SJSA1 (cell line): ENCODE data around the gene NPW. TPM values are rescaled to one million over a fixed set of nuclear protein-coding genes. Genes with fewer than 3 reads are reported as not detected.
"Not testable (repeated sequence)": the region's sequence is repeated elsewhere in the genome, so short reads cannot be mapped to it uniquely, and the experiment has no call there.

Experiments used
- DNase-seq, 2 experiments: peaks; one replicate each; pipeline ENCODE4 v3.0.0-alpha.2; 2015 to 2020; ENCODE audit warnings: low spot score in 2 of 2, low read depth in 1 of 2
- H3K27ac ChIP-seq: fragments of 250-450 bp; sonication (Bioruptor Pico); 2 replicates; pipeline ENCODE4 v1.5.1; 2020; ENCODE audit warnings: mild to moderate bottlenecking, moderate library complexity
- H3K27me3 ChIP-seq: fragments of 250-450 bp; sonication (Bioruptor Pico); replicated peaks from 2 replicates; pipeline ENCODE4 v1.5.1; 2020; ENCODE audit warnings: mild to moderate bottlenecking, moderate library complexity
- H3K36me3 ChIP-seq: fragments of 250-450 bp; sonication (Bioruptor Pico); 2 replicates; pipeline ENCODE4 v1.5.1; 2020; ENCODE audit warnings: mild to moderate bottlenecking
- H3K4me1 ChIP-seq: fragments of 250-450 bp; sonication (Bioruptor Pico); replicated peaks from 2 replicates; pipeline ENCODE4 v1.6.1; 2021; ENCODE audit warnings: mild to moderate bottlenecking
- H3K4me3 ChIP-seq: fragments of 250-450 bp; sonication (Bioruptor Pico); 2 replicates; pipeline ENCODE4 v1.5.1; 2020; ENCODE audit warnings: mild to moderate bottlenecking
- H3K9me3 ChIP-seq: fragments of 250-450 bp; sonication (Bioruptor Pico); replicated peaks from 2 replicates; pipeline ENCODE4 v1.5.1; 2020; ENCODE audit warnings: mild to moderate bottlenecking
- total RNA-seq: library from RNA; depleted of rRNA; stranded (reverse); fragments of >200 nt; shearing (Covaris generic); gene quantifications from 2 replicates; pipeline ENCODE4 v1.2.3, GENCODE V29; 2014

NPW gene
- total RNA-seq, 1 experiment from 2014 or later, result not detected

DNA sequence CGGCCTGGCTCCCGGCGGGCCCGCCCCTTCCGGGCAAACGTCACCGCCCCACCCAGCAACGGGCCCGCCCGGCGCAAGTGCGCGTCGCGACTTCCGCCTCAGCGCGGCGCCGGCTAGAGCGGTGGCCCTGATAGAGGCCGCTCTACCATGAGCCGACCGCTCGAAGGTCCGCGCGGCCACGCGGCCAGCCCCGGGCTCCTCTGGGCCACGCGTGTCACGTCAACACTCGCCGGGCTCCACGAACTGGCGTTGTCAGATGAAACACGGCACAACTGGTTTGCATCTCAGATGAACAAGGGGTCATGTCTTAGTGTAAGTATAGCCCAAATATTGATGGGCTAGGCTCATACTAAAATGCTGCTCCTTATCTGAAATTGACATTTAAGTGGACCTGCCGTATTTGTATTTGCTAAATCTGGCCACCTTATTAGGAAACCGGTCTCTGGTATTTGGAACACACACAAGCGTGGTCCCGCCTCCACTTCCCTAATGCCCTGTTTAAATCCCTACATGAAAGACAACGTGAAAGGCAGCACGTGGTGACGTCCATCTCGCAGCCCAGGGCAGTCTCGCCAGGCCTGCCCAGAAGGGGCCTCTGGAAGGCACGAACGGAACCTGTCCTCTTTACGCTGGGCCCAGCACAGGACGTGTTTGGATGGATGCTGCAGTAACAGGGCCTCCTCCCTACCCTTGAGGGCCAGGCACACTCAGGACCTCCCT is 9.6 kb upstream of the NPW start, which contains the start of gene ZNF598:
Gene ZNF598 (minus strand): TSS at position 31 of the 720 bp plus-strand sequence.
- peaks cover 43% of the 10 kb centered on the region for H3K36me3 ChIP-seq
- H3K4me1 ChIP-seq, result peaks cover 32% of the 10 kb centered on the region
- DNase-seq, result peak; percentile 75 to 83
- no peaks in the 10 kb centered on the region for H3K27me3 ChIP-seq
- peaks cover 4% of the 10 kb centered on the region; the same call in 1 of the 2 replicates for H3K9me3 ChIP-seq
- peak within 1 kb of the TSS; percentile 100 for H3K4me3 ChIP-seq
- H3K27ac ChIP-seq, result peak within 1 kb of the TSS; percentile 91

DNA sequence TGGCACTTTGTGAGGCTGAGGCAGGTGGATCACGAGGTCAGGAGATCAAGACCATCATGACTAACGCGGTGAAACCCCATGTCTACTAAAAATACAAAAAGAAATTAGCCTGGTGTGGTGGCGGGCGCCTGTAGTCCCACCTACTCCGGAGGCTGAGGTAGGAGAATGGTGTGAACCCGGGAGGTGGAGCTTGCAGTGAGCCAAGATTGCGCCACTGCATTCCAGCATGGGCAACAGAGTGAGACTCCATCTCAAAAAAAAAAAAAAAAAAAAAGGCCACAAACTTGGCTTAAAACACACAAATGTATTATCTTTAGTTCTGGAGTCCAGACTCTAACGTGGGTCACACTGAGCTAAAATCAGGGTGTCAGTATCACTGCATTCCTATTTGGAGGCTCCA is 7.9 kb upstream of the NPW start:
- Histone ChIP-seq H3K36me3 (peaks cover 28% of the 10 kb centered on the region), H3K4me1 (peaks cover 32% of the 10 kb centered on the region)
- not testable (repeated sequence) for H3K27me3 ChIP-seq, DNase-seq, H3K4me3 ChIP-seq, H3K27ac ChIP-seq, H3K9me3 ChIP-seq

GRCh38 chr16:2013527-2013926 is 6.1 kb upstream of the NPW start:
- Histone ChIP-seq H3K4me3 (no peak overlapping the region), H3K36me3 (peaks cover 10% of the 10 kb centered on the region), H3K9me3 (peaks cover 4% of the 10 kb centered on the region; the same call in 1 of the 2 replicates), H3K27ac (no peak overlapping the region), H3K4me1 (peaks cover 18% of the 10 kb centered on the region), H3K27me3 (no peaks in the 10 kb centered on the region)
- no peak for DNase-seq

- Histone ChIP-seq H3K36me3 (no peaks in the 10 kb centered on the region), H3K4me3 (no peak overlapping the region), H3K9me3 (no peaks in the 10 kb centered on the region), H3K27me3 (peaks cover 17% of the 10 kb centered on the region), H3K27ac (no peak overlapping the region), H3K4me1 (peaks cover 14% of the 10 kb centered on the region)
- DNase-seq, result no peak
Observed at GRCh38 chr16:2015117-2015946, 4.3 kb upstream of the NPW start.

DNA sequence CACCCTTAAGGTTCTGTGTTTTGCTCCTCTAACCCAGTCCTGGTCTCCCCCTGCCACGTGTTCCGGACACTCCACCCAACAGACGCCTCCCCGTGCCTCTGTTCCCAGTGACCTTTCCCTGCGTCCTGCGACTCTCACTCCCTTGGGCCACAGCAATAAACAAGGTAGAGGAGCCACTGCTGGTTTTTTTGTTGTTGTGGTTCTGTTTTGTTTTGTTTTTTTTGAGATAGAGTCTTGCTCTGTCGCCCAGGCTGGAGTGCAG is 3.7 kb upstream of the NPW start:
- H3K4me1 ChIP-seq, result peaks cover 14% of the 10 kb centered on the region
- no peaks in the 10 kb centered on the region for H3K36me3 ChIP-seq
- no peaks in the 10 kb centered on the region for H3K9me3 ChIP-seq
- H3K4me3 ChIP-seq, result no peak overlapping the region
- no peak for DNase-seq
- no peak overlapping the region for H3K27ac ChIP-seq
- H3K27me3 ChIP-seq, result peaks cover 22% of the 10 kb centered on the region

DNA sequence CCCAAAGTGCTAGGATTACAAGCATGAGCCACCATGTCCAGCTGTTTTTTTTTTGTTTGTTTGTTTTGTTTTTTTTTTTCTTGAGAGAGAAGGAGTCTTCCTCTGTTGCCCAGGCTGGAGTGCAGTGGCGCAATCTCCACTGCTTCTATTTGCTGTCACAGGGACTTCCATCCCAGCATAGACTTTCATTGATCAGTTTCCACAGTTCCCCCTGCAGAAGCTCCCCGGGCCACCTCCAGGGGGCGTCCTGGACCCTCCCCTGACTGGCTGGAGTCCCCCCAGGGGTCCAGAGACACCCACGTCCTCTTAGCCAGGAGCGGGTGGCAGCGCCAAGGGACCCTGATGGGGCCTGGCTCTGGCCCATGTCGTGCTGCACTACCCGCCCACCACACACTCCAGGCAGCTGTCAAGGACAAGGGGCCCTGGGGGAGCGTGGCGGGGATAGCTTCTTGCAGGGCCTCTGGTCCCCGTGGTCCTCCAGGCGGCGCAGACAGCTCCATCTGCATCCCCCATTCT is 3.1 kb upstream of the NPW start:
- H3K4me3 ChIP-seq, result no peak overlapping the region
- peaks cover 14% of the 10 kb centered on the region for H3K4me1 ChIP-seq
- H3K27me3 ChIP-seq, result peaks cover 24% of the 10 kb centered on the region
- DNase-seq, result no peak
- H3K36me3 ChIP-seq, result no peaks in the 10 kb centered on the region
- H3K27ac ChIP-seq, result no peak overlapping the region
- no peaks in the 10 kb centered on the region for H3K9me3 ChIP-seq

DNA sequence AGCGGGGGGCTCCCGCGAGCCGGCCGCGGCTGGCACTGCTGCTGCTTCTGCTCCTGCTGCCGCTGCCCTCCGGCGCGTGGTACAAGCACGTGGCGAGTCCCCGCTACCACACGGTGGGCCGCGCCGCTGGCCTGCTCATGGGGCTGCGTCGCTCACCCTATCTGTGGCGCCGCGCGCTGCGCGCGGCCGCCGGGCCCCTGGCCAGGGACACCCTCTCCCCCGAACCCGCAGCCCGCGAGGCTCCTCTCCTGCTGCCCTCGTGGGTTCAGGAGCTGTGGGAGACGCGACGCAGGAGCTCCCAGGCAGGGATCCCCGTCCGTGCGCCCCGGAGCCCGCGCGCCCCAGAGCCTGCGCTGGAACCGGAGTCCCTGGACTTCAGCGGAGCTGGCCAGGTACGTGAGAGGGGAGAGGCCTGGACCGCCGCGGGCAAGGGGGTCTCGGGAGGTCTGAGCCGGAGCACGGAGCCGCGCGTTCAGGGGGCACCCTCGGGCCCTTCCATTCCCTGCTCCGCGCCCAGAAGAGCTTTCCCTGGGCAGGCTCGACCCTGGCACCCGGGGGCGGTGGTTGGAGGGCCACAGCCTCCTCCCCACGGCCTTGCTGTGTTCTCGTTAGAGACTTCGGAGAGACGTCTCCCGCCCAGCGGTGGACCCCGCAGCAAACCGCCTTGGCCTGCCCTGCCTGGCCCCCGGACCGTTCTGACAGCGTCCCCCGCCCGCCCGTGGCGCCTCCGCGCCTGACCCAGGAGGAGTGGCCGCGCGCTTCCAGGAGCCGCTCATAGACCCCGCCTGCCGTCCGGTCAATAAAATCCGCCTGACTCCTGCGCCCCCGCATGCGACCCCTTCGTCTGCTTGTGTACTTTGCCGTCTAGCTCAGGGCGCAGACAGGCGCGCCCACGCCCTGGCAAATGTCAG is 591 bp downstream of the NPW start:
- no peak for DNase-seq
- Histone ChIP-seq H3K4me3 (no peak overlapping the region), H3K9me3 (no peaks in the 10 kb centered on the region)

GRCh38 chr16:2022723-2023091 is 3.1 kb downstream of the NPW start:
- peaks cover 44% of the 10 kb centered on the region for H3K4me1 ChIP-seq
- no peaks in the 10 kb centered on the region for H3K36me3 ChIP-seq
- no peak overlapping the region for H3K27ac ChIP-seq
- H3K4me3 ChIP-seq, result peak overlapping the region; percentile 14
- H3K27me3 ChIP-seq, result peaks cover 24% of the 10 kb centered on the region
- DNase-seq, result peak in 1 of 2 experiments; percentile 72
- H3K9me3 ChIP-seq, result no peaks in the 10 kb centered on the region

More for the DNA sequence above, 591 bp downstream of the NPW start:
- H3K36me3 ChIP-seq, result no peaks in the 10 kb centered on the region
- peaks cover 31% of the 10 kb centered on the region for H3K4me1 ChIP-seq
- H3K27ac ChIP-seq, result no peak overlapping the region
- H3K27me3 ChIP-seq, result peaks cover 24% of the 10 kb centered on the region

DNA sequence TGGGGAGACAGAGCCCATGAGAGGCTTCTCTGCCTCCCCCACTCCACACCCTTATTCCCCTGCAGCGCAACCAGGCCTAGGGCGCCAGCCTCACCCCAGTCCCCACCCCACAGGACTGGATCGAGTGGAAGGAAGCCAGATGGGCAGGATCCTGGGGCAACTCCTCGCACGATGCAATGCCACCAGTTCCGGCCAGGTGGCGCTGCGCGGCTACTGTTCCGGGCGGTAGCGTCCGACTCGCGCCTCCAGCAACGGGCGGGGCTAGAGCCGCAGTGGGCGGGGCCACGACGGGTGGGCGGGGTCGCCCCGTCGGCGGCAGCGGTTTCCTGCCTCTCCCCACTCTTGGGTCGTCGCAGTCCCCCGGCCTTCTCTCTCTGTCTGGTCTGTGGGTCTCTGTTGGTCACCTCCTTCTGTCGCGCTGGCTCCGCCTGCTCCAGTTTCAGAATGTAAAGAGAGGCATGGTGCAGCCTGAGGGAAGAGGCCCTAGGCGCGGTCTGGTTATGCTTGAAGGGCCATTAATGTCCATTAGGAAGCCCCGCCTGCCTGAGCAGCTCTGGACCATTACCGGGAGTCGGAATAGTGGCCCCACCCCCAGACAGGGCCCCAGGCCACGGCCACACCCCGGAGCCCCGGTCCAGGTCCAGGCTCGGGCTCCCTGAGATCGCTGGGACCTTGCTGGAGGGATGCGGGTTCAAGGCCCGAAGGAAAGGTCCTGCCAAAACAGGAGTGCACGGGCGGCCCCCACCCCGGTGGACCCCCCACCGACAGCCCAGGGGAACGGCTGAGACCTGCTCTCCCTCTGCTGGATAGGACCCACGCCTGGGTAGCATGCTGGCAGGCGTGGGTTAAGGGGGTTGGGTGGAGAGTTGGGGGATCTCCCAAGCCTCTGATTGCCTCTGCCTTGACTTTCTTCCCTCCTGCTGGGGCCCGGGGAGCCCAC is 3.8 kb downstream of the NPW start:
- Histone ChIP-seq H3K4me3 (peak overlapping the region; percentile 14), H3K4me1 (peaks cover 47% of the 10 kb centered on the region), H3K27me3 (peaks cover 24% of the 10 kb centered on the region), H3K27ac (peak overlapping the region; percentile 22; the same call in 1 of the 2 replicates), H3K36me3 (no peaks in the 10 kb centered on the region), H3K9me3 (no peaks in the 10 kb centered on the region)
- DNase-seq, result peak; percentile 92

DNA sequence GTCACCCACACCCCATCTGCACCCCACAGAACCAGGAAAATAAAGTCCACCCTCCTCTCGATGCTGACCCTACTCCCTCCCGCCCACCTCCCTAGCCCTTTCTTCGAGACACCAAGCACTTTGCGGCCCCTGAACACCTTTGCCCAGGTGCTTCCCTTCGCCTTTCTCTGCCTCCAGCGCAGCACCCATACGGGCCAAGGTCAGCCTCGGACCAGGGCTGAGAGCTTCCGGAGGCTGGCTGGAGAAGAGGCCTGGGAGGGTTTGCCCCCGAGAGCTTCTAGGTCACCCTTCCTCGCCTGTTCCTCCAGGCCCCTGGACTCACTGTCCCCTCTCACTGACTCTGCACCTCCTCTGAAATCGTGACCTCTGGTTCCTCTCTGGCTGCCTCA is 4.4 kb downstream of the NPW start:
- no peak overlapping the region for H3K27ac ChIP-seq
- peaks cover 47% of the 10 kb centered on the region for H3K4me1 ChIP-seq
- H3K4me3 ChIP-seq, result no peak overlapping the region
- H3K9me3 ChIP-seq, result no peaks in the 10 kb centered on the region
- H3K27me3 ChIP-seq, result peaks cover 20% of the 10 kb centered on the region
- DNase-seq, result no peak
- H3K36me3 ChIP-seq, result no peaks in the 10 kb centered on the region

DNA sequence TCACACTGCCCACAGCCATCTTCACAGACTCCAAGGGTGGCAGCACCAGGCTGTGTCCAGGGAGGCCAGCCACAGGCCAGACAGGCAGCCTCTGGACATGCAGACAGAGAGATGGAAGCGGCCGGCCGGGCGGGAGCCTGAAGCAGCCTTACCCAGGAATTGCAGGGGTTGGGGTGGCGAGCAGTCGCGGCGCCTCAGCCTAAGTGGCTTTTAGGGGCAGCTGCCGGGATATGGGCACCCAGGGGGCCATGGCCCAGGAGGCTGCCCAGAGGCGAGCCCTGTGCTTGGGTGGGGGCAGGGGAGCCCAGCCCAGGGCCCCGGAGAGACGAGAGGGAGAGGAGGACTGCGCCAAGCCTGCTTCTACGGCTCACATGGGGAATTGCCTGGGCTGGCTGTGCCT is 5.7 kb downstream of the NPW start:
- Histone ChIP-seq H3K9me3 (no peaks in the 10 kb centered on the region), H3K36me3 (peaks cover 2% of the 10 kb centered on the region; the same call in 1 of the 2 replicates), H3K27ac (no peak overlapping the region), H3K27me3 (peaks cover 8% of the 10 kb centered on the region), H3K4me1 (peaks cover 38% of the 10 kb centered on the region), H3K4me3 (no peak overlapping the region)
- no peak for DNase-seq

GRCh38 chr16:2025878-2026460 is 6.4 kb downstream of the NPW start:
- H3K27ac ChIP-seq, result no peak overlapping the region

More at GRCh38 chr16:2025878-2026460, 6.4 kb downstream of the NPW start:
- Histone ChIP-seq H3K4me3 (no peak overlapping the region; the same call in 1 of the 2 replicates), H3K4me1 (peaks cover 33% of the 10 kb centered on the region), H3K36me3 (peaks cover 2% of the 10 kb centered on the region; the same call in 1 of the 2 replicates), H3K27me3 (peaks cover under 1% of the 10 kb centered on the region), H3K9me3 (no peaks in the 10 kb centered on the region)
- no peak for DNase-seq
